K562 (cell line): ENCODE measurements around the gene TPO. TPM values are rescaled to one million over a fixed set of nuclear protein-coding genes. Genes with fewer than 3 reads are reported as not detected.

ENCODE experiments used
- ATAC-seq: fragments of 200-7000 bp; cut with Tn5 transposase; 3 replicates; pipeline ENCODE4 v1.9.1; 2020; ENCODE audit warnings: moderate library complexity
- BruUV-seq: library from RNA; stranded (reverse); fragments of 400-500 nt; replicated peaks from 2 replicates; lab custom pipeline; 2021; lab: Mats Ljungman, UMichigan
- CTCF ChIA-PET: fragments of 300-600 bp; formaldehyde crosslinking; extraction: SDS; loops from one replicate; lab custom pipeline; 2021; ENCODE audit warnings: low intra/inter-chr PET ratio; lab: Yijun Ruan, JAX
- POLR2A ChIA-PET: fragments of 300-600, 350-650 bp; sonication (Branson Sonifier 250); formaldehyde crosslinking; extraction: SDS; loops from one replicate; lab custom pipeline; 2021; ENCODE audit warnings: antibody characterized with exemption, inconsistent platforms; lab: Yijun Ruan, JAX
- DNase-seq, 4 experiments: peaks; one replicate each; pipeline versions ENCODE4 v3.0.0 to v3.0.0-alpha.2; 2011 to 2018; ENCODE audit warnings: low spot score in 3 of 4, mixed read lengths in 3 of 4; ENCODE audit errors: extremely low read depth in 1 of 4
- FAIRE-seq: peaks from 2 replicates; lab custom pipeline; 2011; peaks lifted over from hg19 to GRCh38; lab: Jason Lieb, UNC
- H2AFZ ChIP-seq: 2 replicates; pipeline ENCODE4 v1.6.0; 2011; ENCODE audit warnings: low read depth, low read length, control low read depth, inconsistent platforms
- H3K27ac ChIP-seq: fragments of 200-600 bp; 3 replicates; pipeline ENCODE4 v1.8.0; 2011; ENCODE audit warnings: low read depth, mild to moderate bottlenecking, control low read depth, inconsistent platforms, low read length, moderate library complexity, mixed read lengths; ENCODE audit errors: extremely low read depth
- H3K27me3 ChIP-seq, 2 experiments: fragments of 300-600 bp in 1 of 2; 2 replicates in 1 of 2; 3 replicates in 1 of 2; pipeline versions ENCODE4 v1.6.0 to v1.8.0; 2011; ENCODE audit warnings: inconsistent platforms in 2 of 2, low read length in 2 of 2, mild to moderate bottlenecking in 1 of 2, mixed read lengths in 1 of 2, moderate library complexity in 1 of 2; ENCODE audit not compliant: control insufficient read depth in 2 of 2, insufficient read depth in 2 of 2
- H3K36me3 ChIP-seq: fragments of 300-600 bp; 3 replicates; pipeline ENCODE4 v1.8.0; 2011; ENCODE audit warnings: mild to moderate bottlenecking, low read length, inconsistent platforms; ENCODE audit not compliant: control insufficient read depth, insufficient read depth
- H3K4me1 ChIP-seq, 2 experiments: fragments of 200-600 bp in 1 of 2; replicated peaks in 1 of 2; 2 replicates in 1 of 2; 3 replicates in 1 of 2; pipeline versions ENCODE4 v1.5.1 to v1.8.0; 2011; ENCODE audit warnings: inconsistent platforms in 2 of 2, low read length in 2 of 2, mild to moderate bottlenecking in 1 of 2, mixed read lengths in 1 of 2, moderate library complexity in 1 of 2; ENCODE audit not compliant: control insufficient read depth in 2 of 2, insufficient read depth in 2 of 2
- H3K4me2 ChIP-seq: 2 replicates; pipeline ENCODE4 v1.6.1; 2011; ENCODE audit warnings: low read length, control low read depth, inconsistent platforms, mixed read lengths; ENCODE audit not compliant: insufficient read depth
- H3K4me3 ChIP-seq: fragments of 200-600 bp; sonication (generic), shearing (Covaris generic); 2 replicates; pipeline ENCODE4 v1.5.1; 2016; ENCODE audit warnings: control low read depth, inconsistent platforms
- H3K79me2 ChIP-seq: fragments of 200-600 bp; 3 replicates; pipeline ENCODE4 v1.8.0; 2011; ENCODE audit warnings: low read length, inconsistent platforms; ENCODE audit not compliant: control insufficient read depth, insufficient read depth
- H3K9ac ChIP-seq, 2 experiments: 2 replicates each; pipeline versions ENCODE4 v1.6.0 to v1.6.1; 2011; ENCODE audit warnings: low read depth in 2 of 2, low read length in 2 of 2, control low read depth in 1 of 2, inconsistent platforms in 1 of 2, mild to moderate bottlenecking in 1 of 2, mixed read lengths in 1 of 2; ENCODE audit not compliant: insufficient read depth in 1 of 2
- H3K9me1 ChIP-seq: one replicate; pipeline ENCODE4 v1.6.0; 2011; ENCODE audit warnings: inconsistent platforms, mild to moderate bottlenecking, low read length, moderate library complexity; ENCODE audit not compliant: control insufficient read depth, insufficient read depth
- H3K9me3 ChIP-seq: replicated peaks from 2 replicates; pipeline ENCODE4 v1.5.1; 2011; ENCODE audit warnings: low read depth, low read length, inconsistent platforms; ENCODE audit not compliant: control insufficient read depth, insufficient read depth
- H4K20me1 ChIP-seq: replicated peaks from 2 replicates; pipeline ENCODE4 v1.6.1; 2011; ENCODE audit warnings: low read length, inconsistent platforms, mixed read lengths; ENCODE audit not compliant: control insufficient read depth, insufficient read depth
- BHLHE40 ChIP-seq: IDR thresholded peaks from 2 replicates; pipeline ENCODE4 v1.6.1; 2011; ENCODE audit warnings: low read length, improper control_type of control experiment
- CBFA2T3 ChIP-seq: fragments of 450-650 bp; IDR thresholded peaks from 2 replicates; pipeline ENCODE4 v1.6.1; 2017
- DLX4 ChIP-seq: fragments of 250-450 bp; sonication (Bioruptor Pico); IDR thresholded peaks from 2 replicates; pipeline ENCODE4 v1.6.1; 2021; ENCODE audit warnings: mild to moderate bottlenecking
- E4F1 ChIP-seq: fragments of 250-450 bp; sonication (Bioruptor Pico); IDR thresholded peaks from 2 replicates; pipeline ENCODE4 v1.5.0; 2021; ENCODE audit warnings: mild to moderate bottlenecking, borderline replicate concordance
- HOXB6 ChIP-seq: fragments of 250-450 bp; sonication (Bioruptor Pico); IDR thresholded peaks from 2 replicates; pipeline ENCODE4 v1.5.1; 2022; ENCODE audit warnings: mild to moderate bottlenecking, borderline replicate concordance
- MAFK ChIP-seq: IDR thresholded peaks from 2 replicates; pipeline ENCODE4 v1.6.1; 2011; ENCODE audit warnings: low read length, improper control_type of control experiment
- MBD1 ChIP-seq: fragments of 250-450 bp; sonication (Bioruptor Pico); IDR thresholded peaks from 2 replicates; pipeline ENCODE4 v1.8.0; 2022; ENCODE audit warnings: inconsistent platforms
- SMARCB1 ChIP-seq: IDR thresholded peaks from 2 replicates; pipeline ENCODE4 v1.6.1; 2011; ENCODE audit warnings: improper control_type of control experiment, low read depth; ENCODE audit not compliant: insufficient read length
- TARDBP ChIP-seq: fragments of 450-650 bp; IDR thresholded peaks from 2 replicates; pipeline ENCODE4 v1.6.1; 2016
- TSC22D4 ChIP-seq: fragments of 450-650 bp; IDR thresholded peaks from 2 replicates; pipeline ENCODE4 v1.6.1; 2016; ENCODE audit warnings: missing genetic modification characterization, missing biosample characterization, control low read depth
- ZFPM2 ChIP-seq: fragments of 250-450 bp; sonication (Bioruptor Pico); IDR thresholded peaks from 2 replicates; pipeline ENCODE4 v1.5.1; 2022; ENCODE audit warnings: mild to moderate bottlenecking
- ZNF444 ChIP-seq: fragments of 250-450 bp; sonication (Bioruptor Pico); IDR thresholded peaks from 2 replicates; pipeline ENCODE4 v1.4.0; 2020; ENCODE audit warnings: mild to moderate bottlenecking, moderate library complexity
- ZNF780A ChIP-seq: fragments of 250-450 bp; sonication (Bioruptor Pico); IDR thresholded peaks from 2 replicates; pipeline ENCODE4 v1.5.0; 2021; ENCODE audit warnings: mild to moderate bottlenecking
- ZNF79 ChIP-seq: fragments of 250-450 bp; sonication (Bioruptor Pico); IDR thresholded peaks from 2 replicates; pipeline ENCODE4 v1.4.0; 2020; ENCODE audit warnings: low read depth, mild to moderate bottlenecking, moderate library complexity
- WGBS: fragments of 100-300 bp; shearing (Covaris generic); methylation state at CpG from one replicate; pipeline ENCODE4 v1.1.6; 2016; ENCODE audit warnings: low coverage, mixed read lengths; ENCODE audit not compliant: insufficient coverage; ENCODE audit errors: missing lambda C conversion rate; 5-methylcytosine and 5-hydroxymethylcytosine counted together
- in situ Hi-C: fragments of 300-500 bp; cut with MboI; formaldehyde crosslinking; loops from 4 replicates; pipeline ENCODE4 v1.15.0; 2018; ENCODE audit warnings: inconsistent platforms, mixed read lengths
- intact Hi-C: fragments of 100-400 bp; cut with micrococcal nuclease; formaldehyde crosslinking; loops from 2 replicates; pipeline ENCODE4 v1.14.2; 2022
- polyA plus RNA-seq, 8 experiments: library from polyadenylated mRNA; depleted of rRNA in 4 of 8; stranded (reverse) in 5 of 8; unstranded in 3 of 8; fragments of >200 nt; fragmentation: Nextera tagmentation in 2 of 8; fragmentation: Illumina TruSeq in 1 of 8; extraction: Ambion mirVana in 2 of 8; extraction: Trizol in 1 of 8; gene quantifications; 2 replicates each; pipeline versions ENCODE4 v1.2.1 to v1.2.3, GENCODE V29; 2011 to 2014; ENCODE audit warnings: inconsistent platforms in 1 of 8, missing spikeins in 1 of 8
- total RNA-seq, 7 experiments: library from RNA; depleted of rRNA in 6 of 7; stranded (reverse); fragments of >200 nt in 6 of 7; fragmentation: Illumina TruSeq in 2 of 7; extraction: Trizol in 2 of 7; gene quantifications; 2 replicates each; pipeline versions ENCODE4 v1.2.1 to v1.2.3, GENCODE V29; 2011 to 2021; ENCODE audit warnings: low replicate concordance in 1 of 7
- TF ChIP-seq, protein P1 (sequence below): fragments of 250-450 bp; sonication (Bioruptor Pico); IDR thresholded peaks from 2 replicates; pipeline ENCODE4 v1.5.0; 2022; ENCODE audit warnings: mild to moderate bottlenecking

The TPO gene
- total and polyA plus RNA-seq, 9 of the 15 experiments (the other 6 are each of a cell fraction or from before 2014, with no cell fraction given), result not detected

DNA sequence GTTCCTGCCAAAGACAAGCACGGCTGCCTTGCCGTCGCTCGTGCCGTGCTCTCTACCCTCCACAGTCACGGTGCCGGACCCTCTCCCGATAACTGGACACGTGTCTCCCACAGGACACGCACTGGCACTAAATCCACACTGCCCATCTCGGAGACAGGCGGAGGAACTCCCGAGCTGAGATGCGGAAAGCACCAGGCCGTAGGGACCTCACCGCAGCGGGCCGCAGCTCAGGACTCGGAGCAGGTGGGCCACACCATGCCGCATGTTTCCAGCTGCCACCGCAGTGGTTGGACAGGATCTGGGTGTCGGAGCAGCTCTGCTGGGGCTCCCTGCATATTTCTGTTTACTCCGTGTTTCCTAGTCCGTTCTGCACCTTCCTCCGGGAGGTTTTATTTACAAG lies 127.2 kb downstream of the TPO start:
- WGBS, result 3% methylated on average over 18 of the region's 25 CpGs
- FAIRE-seq (no peak), DNase-seq (no peak)
- in situ Hi-C loops, result loop anchor here (25.0 kb wide), 1 partner anchor 828 kb away; no protein-coding TSS in a partner anchor
- H3K27ac ChIP-seq, result no peak overlapping the region
- H2AFZ ChIP-seq, result no peak overlapping the region
- no peaks in the 10 kb centered on the region for H3K4me1 ChIP-seq
- TF ChIP-seq BHLHE40, result no peak
- no peak for TF ChIP-seq CBFA2T3
- TF ChIP-seq ZNF780A, result no peak
- TF ChIP-seq, protein P1, sequence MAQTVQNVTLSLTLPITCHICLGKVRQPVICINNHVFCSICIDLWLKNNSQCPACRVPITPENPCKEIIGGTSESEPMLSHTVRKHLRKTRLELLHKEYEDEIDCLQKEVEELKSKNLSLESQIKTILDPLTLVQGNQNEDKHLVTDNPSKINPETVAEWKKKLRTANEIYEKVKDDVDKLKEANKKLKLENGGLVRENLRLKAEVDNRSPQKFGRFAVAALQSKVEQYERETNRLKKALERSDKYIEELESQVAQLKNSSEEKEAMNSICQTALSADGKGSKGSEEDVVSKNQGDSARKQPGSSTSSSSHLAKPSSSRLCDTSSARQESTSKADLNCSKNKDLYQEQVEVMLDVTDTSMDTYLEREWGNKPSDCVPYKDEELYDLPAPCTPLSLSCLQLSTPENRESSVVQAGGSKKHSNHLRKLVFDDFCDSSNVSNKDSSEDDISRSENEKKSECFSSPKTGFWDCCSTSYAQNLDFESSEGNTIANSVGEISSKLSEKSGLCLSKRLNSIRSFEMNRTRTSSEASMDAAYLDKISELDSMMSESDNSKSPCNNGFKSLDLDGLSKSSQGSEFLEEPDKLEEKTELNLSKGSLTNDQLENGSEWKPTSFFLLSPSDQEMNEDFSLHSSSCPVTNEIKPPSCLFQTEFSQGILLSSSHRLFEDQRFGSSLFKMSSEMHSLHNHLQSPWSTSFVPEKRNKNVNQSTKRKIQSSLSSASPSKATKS (CRISPR knock-in tag), result no peak
- TF ChIP-seq ZNF444 (CRISPR knock-in tag), result no peak
- TF ChIP-seq MAFK, result no peak
- no peak for TF ChIP-seq TSC22D4
- TF ChIP-seq HOXB6, result no peak
- no peak for TF ChIP-seq MBD1 (CRISPR knock-in tag)
- TF ChIP-seq SMARCB1, result no peak
- no peak for TF ChIP-seq ZFPM2 (CRISPR knock-in tag)
- TF ChIP-seq TARDBP, result no peak
- TF ChIP-seq ZNF79 (CRISPR knock-in tag), result no peak
- no peak for TF ChIP-seq E4F1 (CRISPR knock-in tag)
- no peak for TF ChIP-seq DLX4 (CRISPR knock-in tag)
- TF ChIP-seq, all 486 proteins: peak for 0
- Histone ChIP-seq H3K36me3 (no peaks in the 10 kb centered on the region), H3K9me1 (no peaks in the 10 kb centered on the region), H4K20me1 (no peaks in the 10 kb centered on the region), H3K79me2 (no peaks in the 10 kb centered on the region), H3K4me3 (no peak overlapping the region), H3K9ac (no peak overlapping the region), H3K27me3 (peaks cover 2 to 37% of the 10 kb centered on the region in 2 experiments; a peak in 3 of 5 replicates), H3K4me2 (no peak overlapping the region), H3K9me3 (no peaks in the 10 kb centered on the region)
- intact Hi-C loops, result loop anchor here (5.0 to 10.0 kb wide), 2 partner anchors 306 to 828 kb away; no protein-coding TSS in a partner anchor
- CTCF ChIA-PET, result no interaction called here
- ATAC-seq, result no peak
- POLR2A ChIA-PET, result interaction anchor here (1.1 kb wide), 1 partner anchor 22 kb away, joined by 3 read pairs; no protein-coding TSS in a partner anchor
- no TSS peak for BruUV-seq
